ENCODE measurements around the gene OGDH.
A peak's percentile ranks its signal among the peaks of the same experiment; 100 is the strongest.
"Not testable (repeated sequence)": the region's sequence is repeated elsewhere in the genome, so short reads cannot be mapped to it uniquely, and the experiment has no call there.

The OGDH gene

DNA sequence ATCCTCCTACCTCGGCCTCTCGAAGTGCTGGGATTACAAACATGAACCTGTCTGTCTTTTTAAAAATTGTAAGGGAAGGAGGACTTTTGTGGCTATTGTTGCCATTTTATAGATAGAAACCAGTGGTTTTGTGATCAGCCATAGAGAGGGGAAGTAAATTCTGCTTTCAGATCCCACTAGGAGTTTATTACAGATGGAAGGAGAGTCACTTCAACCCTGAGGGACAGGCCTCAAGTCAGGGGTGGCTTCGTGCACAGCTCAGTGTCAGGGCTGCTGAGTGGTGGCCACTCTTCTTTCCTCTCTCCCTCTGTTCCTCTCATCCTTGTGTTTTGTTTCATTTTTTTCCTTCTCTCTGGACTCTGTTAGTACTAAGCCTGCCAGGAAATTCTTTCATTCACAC lies 60.8 kb downstream of the OGDH start:
- DNase-seq (ENCODE audit: low read depth in 2 of 2): no peak

GRCh38 chr7:44671069-44671468 lies 64.6 kb downstream of the OGDH start:
- no peak for DNase-seq (ENCODE audit: low read depth in 2 of 2)

- no peak for DNase-seq (ENCODE audit: low read depth in 2 of 2)
Measured at GRCh38 chr7:44673324-44673723, 66.9 kb downstream of the OGDH start.

- no peak for DNase-seq (ENCODE audit: low read depth in 2 of 2)
Measured at GRCh38 chr7:44673771-44674170, 67.3 kb downstream of the OGDH start.

- no peak for DNase-seq (ENCODE audit: low read depth in 2 of 2)
Measured at GRCh38 chr7:44674381-44674780, 68.0 kb downstream of the OGDH start.

- no peak for DNase-seq (ENCODE audit: low read depth in 2 of 2)
Measured at GRCh38 chr7:44676776-44677175, 70.3 kb downstream of the OGDH start.

DNA sequence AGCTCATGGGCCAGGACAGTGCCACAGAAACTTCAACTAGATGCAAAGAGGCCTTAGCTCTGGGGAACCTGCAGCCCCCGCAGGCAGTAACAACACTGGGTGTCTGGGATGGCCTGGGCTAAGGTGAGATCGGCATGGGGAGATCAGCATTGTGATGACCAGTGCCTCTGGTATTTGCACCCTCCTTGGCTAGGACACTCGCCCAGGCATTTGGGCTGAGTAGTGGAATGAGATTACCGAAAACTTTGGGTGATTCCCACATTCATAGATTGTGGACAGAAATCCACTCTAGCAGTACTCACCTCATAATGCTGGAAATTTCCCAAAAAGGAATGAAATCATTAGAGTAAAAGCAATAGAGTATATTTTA lies 71.7 kb downstream of the OGDH start:
- peak; percentile 13 to 25 for DNase-seq (ENCODE audit: low read depth in 2 of 2)

GRCh38 chr7:44678471-44679179 lies 72.2 kb downstream of the OGDH start:
- DNase-seq (ENCODE audit: low read depth in 2 of 2): peak; percentile 77 to 81

DNA sequence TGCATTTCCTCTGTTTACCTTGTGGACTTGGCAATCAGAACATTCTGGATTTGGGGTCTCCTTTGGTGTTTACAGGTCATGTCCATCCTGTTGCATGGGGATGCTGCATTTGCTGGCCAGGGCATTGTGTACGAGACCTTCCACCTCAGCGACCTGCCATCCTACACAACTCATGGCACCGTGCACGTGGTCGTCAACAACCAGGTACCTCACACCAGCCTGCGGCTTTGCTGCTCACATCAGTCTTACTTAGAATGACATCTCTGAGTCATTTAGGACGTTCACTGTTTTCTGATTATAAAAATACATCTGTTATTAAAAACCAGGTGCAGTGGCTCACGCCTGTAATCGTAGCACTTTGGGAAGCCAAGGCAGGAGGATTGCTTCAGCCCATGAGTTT lies 75.2 kb downstream of the OGDH start:
- DNase-seq (ENCODE audit: low read depth in 2 of 2): no peak

DNA sequence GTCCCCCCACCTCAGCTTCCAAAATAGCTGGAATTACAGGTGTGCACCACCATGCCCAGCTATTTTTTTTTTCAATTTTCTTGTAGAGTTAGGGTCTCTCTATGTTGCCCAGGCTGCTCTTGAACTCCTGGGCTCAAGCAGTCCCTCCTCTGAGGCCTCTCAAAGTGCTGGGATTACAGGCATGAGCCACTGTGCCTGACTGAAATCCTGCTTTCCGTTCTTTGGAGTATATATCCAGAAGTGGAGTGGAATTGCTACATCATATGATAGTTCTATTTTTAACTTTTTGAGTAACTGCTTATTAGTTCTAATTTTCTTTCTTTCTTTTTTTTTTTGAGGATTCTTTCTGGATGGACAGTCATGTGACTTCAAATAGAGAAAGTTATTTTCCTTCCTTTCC lies 79.3 kb downstream of the OGDH start:
- DNase-seq (ENCODE audit: low read depth in 2 of 2): no peak

DNA sequence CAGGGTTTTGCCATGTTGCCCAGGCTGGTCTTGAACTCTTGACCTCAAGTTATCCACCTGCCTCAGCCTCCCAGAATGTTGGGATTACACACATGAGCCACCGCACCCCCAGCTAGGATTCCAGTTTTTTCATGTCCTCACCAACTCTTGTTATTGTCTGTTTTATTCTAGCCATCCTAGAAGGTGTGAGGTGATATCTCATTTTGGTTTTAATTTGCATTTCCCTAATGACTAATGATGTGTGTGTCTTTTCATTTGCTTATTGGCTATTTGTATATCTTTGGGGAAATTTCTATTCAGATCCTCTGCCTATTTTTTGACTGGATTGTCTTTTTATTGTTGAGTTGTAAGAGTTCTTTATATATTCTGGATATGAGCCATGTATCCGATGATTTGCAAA lies 83.0 kb downstream of the OGDH start:
- no peak for DNase-seq (ENCODE audit: low read depth in 2 of 2)

GRCh38 chr7:44693641-44694313 lies 87.3 kb downstream of the OGDH start:
- peak in 1 of 2 experiments; percentile 8 for DNase-seq (ENCODE audit: low read depth in 2 of 2)

GRCh38 chr7:44694326-44694725 lies 87.9 kb downstream of the OGDH start:
- no peak for DNase-seq (ENCODE audit: low read depth in 2 of 2)

DNA sequence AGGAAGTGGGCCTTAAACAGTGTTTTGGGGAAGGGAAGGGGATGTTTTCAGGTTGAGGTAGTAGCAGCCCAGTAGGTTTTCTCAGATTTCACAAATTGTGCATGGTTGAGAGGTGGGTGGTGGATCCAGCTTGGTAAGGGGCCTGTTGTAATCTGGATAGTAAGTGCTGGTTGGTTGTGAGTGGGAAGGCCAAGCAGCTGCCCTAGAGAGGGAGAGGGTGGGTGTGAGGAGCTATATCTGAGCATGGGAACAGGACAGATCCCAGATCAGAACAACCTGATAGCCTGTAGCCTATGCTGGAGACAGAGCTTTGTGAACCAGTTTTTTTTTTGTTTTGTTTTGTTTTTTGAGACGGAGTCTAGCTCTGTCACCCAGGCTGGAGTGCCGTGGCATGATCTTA lies 88.3 kb downstream of the OGDH start:
- DNase-seq (ENCODE audit: low read depth in 2 of 2): no peak

- no peak for DNase-seq (ENCODE audit: low read depth in 2 of 2)
Measured at GRCh38 chr7:44695756-44696155, 89.3 kb downstream of the OGDH start.

- no peak for DNase-seq (ENCODE audit: low read depth in 2 of 2)
Measured at GRCh38 chr7:44696728-44697127, 90.3 kb downstream of the OGDH start.

GRCh38 chr7:44697136-44698045 lies 91.0 kb downstream of the OGDH start:
- DNase-seq (ENCODE audit: low read depth in 2 of 2): no peak

DNA sequence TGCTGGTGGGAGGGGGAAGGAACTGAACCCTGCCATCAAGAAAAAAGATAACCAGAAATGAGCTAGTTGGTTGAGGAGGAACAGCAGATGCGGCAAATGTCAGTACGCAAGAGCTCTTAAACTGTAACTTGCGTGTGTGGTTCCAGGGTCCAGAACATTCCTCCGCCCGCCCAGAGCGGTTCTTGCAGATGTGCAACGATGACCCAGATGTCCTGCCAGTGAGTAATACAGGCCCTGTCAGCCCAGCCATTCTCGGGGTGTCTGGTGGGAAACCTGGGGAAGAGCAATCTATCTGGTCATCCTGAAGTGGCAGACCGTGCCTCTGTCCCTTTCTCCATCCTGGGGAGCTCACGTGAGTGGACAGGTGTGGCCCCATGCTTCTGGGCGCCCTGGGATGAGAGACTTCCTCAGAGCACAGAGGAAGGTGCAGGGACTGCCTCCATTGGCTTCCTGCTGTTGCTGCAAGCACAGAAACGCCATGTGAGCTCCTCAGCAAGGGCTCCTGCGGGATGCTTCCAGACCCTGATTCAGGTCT lies 91.7 kb downstream of the OGDH start:
- DNase-seq (ENCODE audit: low read depth in 2 of 2): no peak

- DNase-seq (ENCODE audit: low read depth in 2 of 2): not testable (repeated sequence)
Measured at GRCh38 chr7:44699598-44699997, 93.2 kb downstream of the OGDH start.

- DNase-seq (ENCODE audit: low read depth in 2 of 2): no peak
Measured at GRCh38 chr7:44700322-44700721, 93.9 kb downstream of the OGDH start.

GRCh38 chr7:44703391-44703790 lies 97.0 kb downstream of the OGDH start:
- not testable (repeated sequence) for DNase-seq (ENCODE audit: low read depth in 2 of 2)

DNA sequence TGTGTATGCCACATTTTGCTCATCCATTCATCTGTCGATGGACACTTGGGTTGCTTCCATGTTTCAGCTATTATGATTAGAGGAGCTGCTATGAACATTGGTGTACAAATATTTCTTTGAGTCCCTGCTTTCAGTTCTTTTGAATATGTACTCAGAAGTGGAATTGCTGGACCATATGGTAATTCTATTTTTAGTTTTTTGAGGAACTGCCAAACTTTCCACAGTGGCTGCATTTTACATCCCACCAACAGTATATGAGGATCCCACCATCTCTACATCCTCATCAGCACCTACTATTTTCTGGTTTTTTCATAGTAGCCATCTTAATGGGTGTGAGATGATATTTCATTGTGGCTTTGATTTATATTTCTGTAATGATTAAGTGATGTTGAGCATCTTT lies 97.5 kb downstream of the OGDH start:
- no peak for DNase-seq (ENCODE audit: low read depth in 2 of 2)
